ENCODE measurements around the gene SSC5D. TPM values are rescaled to one million over a fixed set of nuclear protein-coding genes. Genes with fewer than 3 reads are reported as not detected.
A peak's percentile ranks its signal among the peaks of the same experiment; 100 is the strongest.

SSC5D gene
- total RNA-seq, 2 experiments from 2014 or later, result 0.50 to 2.7 TPM

DNA sequence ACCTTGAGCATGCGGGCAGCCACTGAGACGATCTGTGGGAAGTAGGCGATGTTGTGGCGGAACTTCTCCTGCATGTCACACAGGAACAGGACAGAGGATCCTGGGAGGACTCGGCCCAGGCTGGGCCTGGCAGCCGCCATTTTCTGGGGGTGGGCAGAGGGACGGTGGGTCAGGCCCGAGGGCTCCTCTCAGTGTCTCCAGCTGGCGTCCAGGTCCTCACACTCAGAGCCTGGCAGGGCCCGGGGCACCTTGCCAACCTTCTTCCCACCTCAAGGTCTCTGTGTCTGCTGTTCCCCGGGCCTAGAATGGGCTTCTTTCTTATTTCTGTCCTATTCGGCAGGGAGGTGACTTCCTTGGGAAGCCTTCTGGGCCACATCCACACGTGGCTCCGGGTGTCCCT is 31.9 kb upstream of the SSC5D start:
- Histone ChIP-seq H2AFZ (ENCODE audit: low read length) (no peak overlapping the region), H3K79me2 (ENCODE audit: insufficient read depth, low read depth, low read length) (peaks cover 8% of the 10 kb centered on the region; the same call in 1 of the 2 replicates), H3K9me3 (ENCODE audit: low read length) (no peaks in the 10 kb centered on the region), H3K36me3 (ENCODE audit: insufficient read depth, low read length) (peaks cover 15% of the 10 kb centered on the region), H3K4me3 (ENCODE audit: low read depth, low read length, poor library complexity, severe bottlenecking) (no peak overlapping the region), H3K9me2 (ENCODE audit: insufficient read depth, low read length) (no peaks in the 10 kb centered on the region), H4K20me1 (ENCODE audit: insufficient read depth, low read length) (no peaks in the 10 kb centered on the region), H3K4me1 (ENCODE audit: insufficient read depth, low read length, poor library complexity, severe bottlenecking) (peaks cover 13% of the 10 kb centered on the region), H3K4me2 (ENCODE audit: low read length) (no peak overlapping the region), H3K27ac (ENCODE audit: low read depth, low read length, poor library complexity, severe bottlenecking) (no peak overlapping the region)
- intact Hi-C loops (cut with micrococcal nuclease; ENCODE audit: unreplicated experiment), result no loop called here
- no TSS peak for BruUV-seq (replicated peaks)
- ChIA-PET POLR2A (no interaction called here), CTCF (ENCODE audit: unreplicated experiment) (no interaction called here)
- TF ChIP-seq CTCF (conservative IDR thresholded peaks at IDR 0.05; ENCODE audit: low read length) (no peak), EZH2phosphoT487 (IDR thresholded peaks at IDR 0.05; ENCODE audit: borderline replicate concordance, low read depth, low read length) (no peak)
- DNase-seq (ENCODE audit: low spot score), result no peak

GRCh38 chr19:55457683-55458457 is 30.4 kb upstream of the SSC5D start:
- Histone ChIP-seq H2AFZ (ENCODE audit: low read length) (no peak overlapping the region), H3K9me2 (ENCODE audit: insufficient read depth, low read length) (no peaks in the 10 kb centered on the region), H3K4me3 (ENCODE audit: low read depth, low read length, poor library complexity, severe bottlenecking) (no peak overlapping the region), H3K4me1 (ENCODE audit: insufficient read depth, low read length, poor library complexity, severe bottlenecking) (peaks cover 17% of the 10 kb centered on the region), H3K27ac (ENCODE audit: low read depth, low read length, poor library complexity, severe bottlenecking) (no peak overlapping the region), H3K79me2 (ENCODE audit: insufficient read depth, low read depth, low read length) (peaks cover 8% of the 10 kb centered on the region; the same call in 1 of the 2 replicates), H4K20me1 (ENCODE audit: insufficient read depth, low read length) (no peaks in the 10 kb centered on the region), H3K4me2 (ENCODE audit: low read length) (no peak overlapping the region), H3K36me3 (ENCODE audit: insufficient read depth, low read length) (peaks cover 15% of the 10 kb centered on the region), H3K9me3 (ENCODE audit: low read length) (no peaks in the 10 kb centered on the region)
- no peak for DNase-seq (ENCODE audit: low spot score)
- no TSS peak for BruUV-seq (replicated peaks)
- intact Hi-C loops (cut with micrococcal nuclease; ENCODE audit: unreplicated experiment), result no loop called here
- CTCF ChIA-PET (ENCODE audit: unreplicated experiment), result no interaction called here
- POLR2A ChIA-PET, result no interaction called here
- TF ChIP-seq CTCF (conservative IDR thresholded peaks at IDR 0.05; ENCODE audit: low read length), result no peak

- Histone ChIP-seq H3K4me2 (ENCODE audit: low read length) (0 out of 2 replicates have a peak overlapping the region, but pooled peaks have one; percentile 92), H3K79me2 (ENCODE audit: insufficient read depth, low read depth, low read length) (peaks cover 8% of the 10 kb centered on the region; the same call in 1 of the 2 replicates), H3K27ac (ENCODE audit: low read depth, low read length, poor library complexity, severe bottlenecking) (no peak overlapping the region), H3K36me3 (ENCODE audit: insufficient read depth, low read length) (peaks cover 3% of the 10 kb centered on the region), H3K9me3 (ENCODE audit: low read length) (no peaks in the 10 kb centered on the region), H2AFZ (ENCODE audit: low read length) (no peak overlapping the region), H3K9me2 (ENCODE audit: insufficient read depth, low read length) (no peaks in the 10 kb centered on the region), H3K4me1 (ENCODE audit: insufficient read depth, low read length, poor library complexity, severe bottlenecking) (peaks cover 17% of the 10 kb centered on the region), H3K4me3 (ENCODE audit: low read depth, low read length, poor library complexity, severe bottlenecking) (no peak overlapping the region), H4K20me1 (ENCODE audit: insufficient read depth, low read length) (no peaks in the 10 kb centered on the region)
- CTCF ChIA-PET (ENCODE audit: unreplicated experiment), result interaction anchor here (1.0 kb wide), 1 partner anchor 158 kb away, joined by 3 read pairs; no protein-coding TSS in a partner anchor
- no TSS peak for BruUV-seq (replicated peaks)
- DNase-seq (ENCODE audit: low spot score), result no peak
- POLR2A ChIA-PET, result no interaction called here
- intact Hi-C loops (cut with micrococcal nuclease; ENCODE audit: unreplicated experiment), result no loop called here
- no peak for TF ChIP-seq EZH2phosphoT487 (IDR thresholded peaks at IDR 0.05; ENCODE audit: borderline replicate concordance, low read depth, low read length)
- TF ChIP-seq CTCF (conservative IDR thresholded peaks at IDR 0.05; ENCODE audit: low read length), result no peak
Measured at GRCh38 chr19:55459551-55459949, 28.7 kb upstream of the SSC5D start.

Measured in OCI-LY7 (cell line).